ENCODE results near the gene GPRC5C. TPM values are rescaled to one million over a fixed set of nuclear protein-coding genes. Genes with fewer than 3 reads are reported as not detected.

Gene GPRC5C
- total and polyA plus RNA-seq, 2 of the 8 experiments (the other 6 are each of a cell fraction or from before 2014, with no cell fraction given), result 18.3 to 55.8 TPM

- no peak overlapping the region for H3K4me2 ChIP-seq (ENCODE audit: insufficient read depth in 1 of 2, low read depth in 2 of 2, low read length in 2 of 2)
- ChIA-PET POLR2A (ENCODE audit: partially characterized antibody) (no interaction called here), CTCF (ENCODE audit: partially characterized antibody) (interaction anchor here (0.9 to 7.2 kb wide), 4 partner anchors 10 to 48 kb away, joined by 3 to 57 read pairs (median 8); partner anchors contain the start of gene BTBD17)
- no peak overlapping the region for H3K4ac ChIP-seq (replicated peaks; ENCODE audit: insufficient read length, low read depth, low read length)
- no peaks in the 10 kb centered on the region for H3K36me3 ChIP-seq (ENCODE audit: control insufficient read depth in 2 of 4, insufficient read depth in 4 of 4, low read length in 3 of 4)
- H3K14ac ChIP-seq (ENCODE audit: insufficient read length), result no peak overlapping the region
- H4K5ac ChIP-seq (ENCODE audit: insufficient read length, low read depth, low read length), result no peak overlapping the region
- FAIRE-seq, result no peak
- H3K23ac ChIP-seq (ENCODE audit: insufficient read length), result no peak overlapping the region
- H3K23me2 ChIP-seq (ENCODE audit: low read depth, low read length), result no peaks in the 10 kb centered on the region
- H3K27me3 ChIP-seq (replicated peaks in 1 of 4; ENCODE audit: control insufficient read depth in 3 of 4, extremely low read depth in 1 of 4, insufficient read depth in 3 of 4, low read length in 3 of 4), result no peaks in the 10 kb centered on the region; a peak in 1 of 7 replicates
- H3K9me3 ChIP-seq (ENCODE audit: insufficient read depth in 2 of 2, low read depth in 1 of 2, low read length in 1 of 2), result no peaks in the 10 kb centered on the region
- H2BK20ac ChIP-seq (ENCODE audit: low read length), result no peak overlapping the region
- no peak overlapping the region for H3K4me3 ChIP-seq (ENCODE audit: extremely low read depth in 1 of 4, insufficient read depth in 2 of 4, low read depth in 3 of 4, low read length in 4 of 4)
- H2AFZ ChIP-seq (ENCODE audit: low read length), result no peak overlapping the region
- no peak overlapping the region for H2BK120ac ChIP-seq (replicated peaks; ENCODE audit: low read depth, low read length)
- WGBS, 2 experiments (ENCODE audit: extremely low coverage in 1 of 2, insufficient coverage in 1 of 2, insufficient read length in 1 of 2, insufficient replicate concordance in 2 of 2, low coverage in 1 of 2, low lambda C conversion rate in 2 of 2, missing lambda C conversion rate in 1 of 2), result 77% methylated on average over 2 of the region's 2 CpGs; no CpG with 5 or more reads in 1 of the 2 experiments
- no peak overlapping the region for H4K8ac ChIP-seq (ENCODE audit: extremely low read depth, insufficient read depth, low read length)
- H2AK5ac ChIP-seq (ENCODE audit: low read depth, low read length), result no peak overlapping the region
- no peak overlapping the region for H3K18ac ChIP-seq (ENCODE audit: extremely low read depth, low read length)
- no peak overlapping the region for H2BK12ac ChIP-seq (ENCODE audit: low read depth, low read length)
- H3K79me2 ChIP-seq (ENCODE audit: control insufficient read depth in 1 of 2, insufficient read depth in 2 of 2, low read length in 2 of 2), result no peaks in the 10 kb centered on the region
- H4K20me1 ChIP-seq (replicated peaks in 1 of 2; ENCODE audit: control insufficient read depth in 1 of 2, insufficient read depth in 2 of 2, low read length in 2 of 2), result no peaks in the 10 kb centered on the region
- no peak overlapping the region for H4K91ac ChIP-seq (replicated peaks; ENCODE audit: insufficient read length, low read length)
- no peak overlapping the region for H2BK15ac ChIP-seq (ENCODE audit: low read length)
- no peak overlapping the region for H3K27ac ChIP-seq (ENCODE audit: low read depth, low read length)
- H3K4me1 ChIP-seq (replicated peaks in 1 of 4; ENCODE audit: control insufficient read depth in 3 of 4, insufficient read depth in 4 of 4, low read length in 3 of 4), result peaks cover 5 to 20% (median 12%) of the 10 kb centered on the region in 4 experiments
- no peak for DNase-seq (ENCODE audit: low read depth in 1 of 2, low spot score in 2 of 2)
- no peaks in the 10 kb centered on the region for H3K79me1 ChIP-seq (ENCODE audit: low read depth, low read length)
- no peak overlapping the region for H3K9ac ChIP-seq (replicated peaks in 1 of 4; ENCODE audit: extremely low read depth in 1 of 4, low read depth in 3 of 4, low read length in 3 of 4)
- no peak overlapping the region for H3K56ac ChIP-seq (replicated peaks; ENCODE audit: insufficient read length, low read depth, low read length)
- no peak overlapping the region for H2BK5ac ChIP-seq (ENCODE audit: low read depth, low read length)
- no peak for TF ChIP-seq E2F6 (IDR thresholded peaks at IDR 0.05)
- no peak for TF ChIP-seq ATF2 (IDR thresholded peaks at IDR 0.05; ENCODE audit: low read length)
- TF ChIP-seq SIRT6 (IDR thresholded peaks at IDR 0.05; ENCODE audit: low read length), result no peak
- TF ChIP-seq BACH1 (IDR thresholded peaks at IDR 0.05; ENCODE audit: low read length), result no peak
- no peak for TF ChIP-seq NANOG (IDR thresholded peaks at IDR 0.05; ENCODE audit: insufficient read depth, low read depth, low read length, poor library complexity, severe bottlenecking)
- no peak for TF ChIP-seq NRF1 (IDR thresholded peaks at IDR 0.05; ENCODE audit: low read depth, low read length)
- no peak for TF ChIP-seq JUN (IDR thresholded peaks at IDR 0.05; ENCODE audit: low read depth, low read length)
- TF ChIP-seq TAF7 (optimal IDR thresholded peaks at IDR 0.05; ENCODE audit: borderline replicate concordance, low read depth, low read length), result no peak
- no peak for TF ChIP-seq CEBPB (IDR thresholded peaks at IDR 0.05; ENCODE audit: low read depth, low read length)
- TF ChIP-seq TAF1 (IDR thresholded peaks at IDR 0.05; ENCODE audit: low read depth, low read length), result no peak
Measured at GRCh38 chr17:74389937-74390679, 41.8 kb upstream of the GPRC5C start.
